Heart left ventricle (tissue), 16 donors: ENCODE measurements around the gene PASK. TPM values are rescaled to one million over a fixed set of nuclear protein-coding genes. Genes with fewer than 3 reads are reported as not detected.

ENCODE experiments used
- ATAC-seq, 4 donors: fragments of 200-7000 bp; cut with Tn5 transposase; one replicate each; pipeline ENCODE4 v1.9.1; 2020 to 2022; ENCODE audit warnings: moderate library complexity in 4 of 4, mild to moderate bottlenecking in 3 of 4, moderate number of reproducible peaks in 1 of 4
- DNase-seq, 5 donors: peaks; one replicate each; pipeline ENCODE4 v3.0.0-alpha.2; 2020
- H3K27ac ChIP-seq, 12 donors: fragments of 200-600 bp; sonication (generic) in 4 of 12; one replicate each; pipeline versions ENCODE4 v1.5.0 to v1.8.0; 2016 to 2022; ENCODE audit warnings: mild to moderate bottlenecking in 2 of 12
- H3K27me3 ChIP-seq, 9 donors: fragments of 200-600 bp; sonication (generic) in 2 of 9; one replicate each; pipeline versions ENCODE4 v1.5.1 to v1.8.0; 2016 to 2022; ENCODE audit warnings: mild to moderate bottlenecking in 3 of 9
- H3K36me3 ChIP-seq, 9 donors: fragments of 200-600 bp; sonication (generic) in 2 of 9; one replicate each; pipeline versions ENCODE4 v1.5.0 to v1.8.0; 2018 to 2022; ENCODE audit warnings: mild to moderate bottlenecking in 2 of 9
- H3K4me1 ChIP-seq, 12 donors: fragments of 200-600 bp; sonication (generic) in 4 of 12; one replicate each; pipeline versions ENCODE4 v1.5.0 to v1.8.0; 2016 to 2022; ENCODE audit warnings: mild to moderate bottlenecking in 3 of 12
- H3K4me3 ChIP-seq, 12 donors: fragments of 200-600 bp; sonication (generic) in 4 of 12; one replicate each; pipeline versions ENCODE4 v1.5.0 to v1.8.0; 2017 to 2022; ENCODE audit warnings: mild to moderate bottlenecking in 9 of 12, moderate library complexity in 4 of 12
- H3K9me3 ChIP-seq, 12 donors: fragments of 200-600 bp; sonication (generic) in 4 of 12; one replicate each; pipeline versions ENCODE4 v1.5.0 to v1.8.0; 2016 to 2022; ENCODE audit warnings: mild to moderate bottlenecking in 1 of 12
- CTCF ChIP-seq, 12 donors: fragments of 200-600 bp; sonication (generic) in 4 of 12; IDR thresholded peaks; one replicate each; pipeline versions ENCODE4 v1.5.0 to v1.8.0; 2018 to 2022; ENCODE audit warnings: antibody characterized with exemption in 12 of 12, mild to moderate bottlenecking in 5 of 12
- POLR2A ChIP-seq, 2 donors: fragments of 450-650 bp; IDR thresholded peaks; one replicate each; pipeline ENCODE4 v1.6.1; 2017; ENCODE audit warnings: antibody characterized with exemption in 2 of 2, mild to moderate bottlenecking in 2 of 2, moderate library complexity in 2 of 2
- WGBS, 4 donors: extraction: QIAGEN DNeasy Blood & Tissue Kit in 2 of 4; methylation state at CpG; one replicate each; pipeline versions ENCODE4 v1.1.5 to v1.1.7; 2013 to 2018; 5-methylcytosine and 5-hydroxymethylcytosine counted together
- intact Hi-C, 10 donors: fragments of 100-400 bp; cut with DNase I; formaldehyde crosslinking; loops; one replicate each; pipeline versions ENCODE4 v1.11.1 to v1.14.2; 2022
- polyA plus RNA-seq, 2 donors: library from polyadenylated mRNA; stranded (reverse); fragments of 200-250 nt; gene quantifications; one replicate each; pipeline ENCODE4 v1.2.3, GENCODE V29; 2013
- total RNA-seq, 9 donors: library from RNA; depleted of rRNA in 2 of 9; stranded (reverse); fragments of >200 nt in 2 of 9; fragmentation: NEBNext Ultra II Directional in 3 of 9; extraction: Animal tissue kit (Norgen Biotek cat#: 25700) in 3 of 9; gene quantifications; one replicate each; pipeline versions ENCODE4 v1.1.0 to v1.2.4, GENCODE V29; 2016 to 2023
- donor health status: ischemic (EF 13 %, LVEDD 7.1; RV severe dilation, severe dysfunction).
- donor health status: healthy with polysubstance abuse.
- donor health status: DM: no; HTN: yes; CAD: no.
- donor health status: DM: no; HTN: no; CAD: no.
- donor health status: ischemic (EF 25% LVEDD 6.9; RV normal size, moderate dysfunction).
- donor health status: ischemic (EF 25% LVEDD 5.7; RV mildly dilated, moderate dysfunction).
- donor health status: healthy.
- donor health status: DM: yes; HTN: yes; CAD: no.
- donor health status: ischemic (EF 35%, LVEDD 5.7; RV mildly dilated, moderate dysfunction).
- donor health status: nonischemic (EF 11% LVEDD 7.7; RV severe dilation, severe dysfunction).
- donor health status: DM: yes; HTN: yes; CAD: no.
- donor health status: PGD.
- donor health status: ischemic (EF 29% LVEDD 5.4; RV normal size, mild dysfunction).
- donor health status: nonischemic (EF 23%, LVEDD 6.1; RV moderate dilation, normal function).

Gene PASK
- total and polyA plus RNA-seq, 11 donors = 0.60 to 6.3 (median 1.6) TPM

GRCh38 chr2:241183221-241183620 lies 33.9 kb upstream of the PASK start:
- intact Hi-C loops = no loop called here
- DNase-seq = no peak
- Histone ChIP-seq H3K4me3 (no peak overlapping the region), H3K27ac (no peak overlapping the region), H3K27me3 (no peaks in the 10 kb centered on the region), H3K36me3 (peaks cover 0 to 33% (median 25%) of the 10 kb centered on the region in 9 donors), H3K4me1 (peaks cover 0 to 5% (median 0%) of the 10 kb centered on the region in 12 donors), H3K9me3 (no peaks in the 10 kb centered on the region)
- 91 to 96% (median 93%) methylated on average over 9 of the region's 9 CpGs for WGBS, 4 donors
- ATAC-seq = no peak
- TF ChIP-seq POLR2A (IDR thresholded peaks at IDR 0.05) = no peak
- no peak for TF ChIP-seq CTCF (IDR thresholded peaks at IDR 0.05)

GRCh38 chr2:241182531-241183133 lies 33.4 kb upstream of the PASK start:
- no peak overlapping the region for H3K4me3 ChIP-seq
- 92 to 95% (median 93%) methylated on average over 26 to 28 of the region's 28 CpGs for WGBS, 4 donors
- intact Hi-C loops = no loop called here
- ATAC-seq (no peak), DNase-seq (no peak)
- H3K9me3 ChIP-seq = no peaks in the 10 kb centered on the region
- no peak overlapping the region for H3K27ac ChIP-seq
- H3K4me1 ChIP-seq = peaks cover 0 to 5% (median 0%) of the 10 kb centered on the region in 12 donors
- no peaks in the 10 kb centered on the region for H3K27me3 ChIP-seq
- TF ChIP-seq CTCF (IDR thresholded peaks at IDR 0.05) (no peak), POLR2A (IDR thresholded peaks at IDR 0.05) (no peak)
- H3K36me3 ChIP-seq = peaks cover 0 to 39% (median 31%) of the 10 kb centered on the region in 9 donors

DNA sequence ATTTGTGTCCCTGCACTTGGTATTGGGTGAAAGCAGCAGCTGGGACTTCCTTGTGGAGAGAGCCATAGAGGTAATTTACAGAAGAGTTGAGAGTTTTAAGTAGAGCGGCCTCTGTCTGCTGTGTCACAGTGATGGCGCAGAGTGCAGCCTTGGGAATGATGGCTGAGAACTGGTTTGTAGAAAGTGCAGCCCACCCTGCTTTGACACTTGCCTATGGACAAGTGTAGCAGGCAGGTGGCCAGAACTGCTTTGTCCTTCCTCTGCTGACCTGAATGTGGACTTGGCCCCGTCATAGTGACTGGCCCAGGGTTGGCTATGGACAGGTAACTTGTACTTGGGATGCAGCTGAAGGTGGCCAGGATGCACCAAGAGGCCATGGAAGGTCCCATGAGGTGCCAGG lies 32.9 kb upstream of the PASK start:
- TF ChIP-seq CTCF (IDR thresholded peaks at IDR 0.05) (no peak), POLR2A (IDR thresholded peaks at IDR 0.05) (no peak)
- intact Hi-C loops = no loop called here
- WGBS, 4 donors = 97 to 100% (median 99%) methylated on average over 2 to 3 of the region's 3 CpGs
- Histone ChIP-seq H3K4me3 (no peak overlapping the region), H3K4me1 (peaks cover 0 to 5% (median 0%) of the 10 kb centered on the region in 12 donors), H3K9me3 (no peaks in the 10 kb centered on the region), H3K27ac (no peak overlapping the region), H3K36me3 (peaks cover 0 to 44% (median 35%) of the 10 kb centered on the region in 9 donors), H3K27me3 (no peaks in the 10 kb centered on the region)
- no peak for ATAC-seq
- DNase-seq = no peak

GRCh38 chr2:241180495-241180894 lies 31.2 kb upstream of the PASK start:
- no peaks in the 10 kb centered on the region for H3K27me3 ChIP-seq
- no peak for TF ChIP-seq POLR2A (IDR thresholded peaks at IDR 0.05)
- no peak for TF ChIP-seq CTCF (IDR thresholded peaks at IDR 0.05)
- H3K4me1 ChIP-seq = peaks cover 0 to 5% (median 0%) of the 10 kb centered on the region in 12 donors
- H3K36me3 ChIP-seq = peaks cover 0 to 58% (median 50%) of the 10 kb centered on the region in 9 donors
- no peak for ATAC-seq
- WGBS, 4 donors = 86 to 96% (median 91%) methylated on average over 11 to 12 of the region's 12 CpGs
- no peak for DNase-seq
- no peak overlapping the region for H3K27ac ChIP-seq
- H3K9me3 ChIP-seq = no peaks in the 10 kb centered on the region
- H3K4me3 ChIP-seq = no peak overlapping the region
- intact Hi-C loops = no loop called here
